HT-29 (cell line): ENCODE data around the gene SLC22A14. TPM values are rescaled to one million over a fixed set of nuclear protein-coding genes. Genes with fewer than 3 reads are reported as not detected.
"Not testable (repeated sequence)": the region's sequence is repeated elsewhere in the genome, so short reads cannot be mapped to it uniquely, and the experiment has no call there.

Experiments used
- DNase-seq: peaks from one replicate; pipeline ENCODE4 v3.0.0-alpha.2; 2015; ENCODE audit warnings: low spot score
- total RNA-seq: library from RNA; depleted of rRNA; stranded (reverse); fragments of >200 nt; shearing (Covaris generic); gene quantifications from 2 replicates; pipeline ENCODE4 v1.2.3, GENCODE V29; 2014

SLC22A14 gene
- total RNA-seq, 1 experiment from 2014 or later: not detected

DNA sequence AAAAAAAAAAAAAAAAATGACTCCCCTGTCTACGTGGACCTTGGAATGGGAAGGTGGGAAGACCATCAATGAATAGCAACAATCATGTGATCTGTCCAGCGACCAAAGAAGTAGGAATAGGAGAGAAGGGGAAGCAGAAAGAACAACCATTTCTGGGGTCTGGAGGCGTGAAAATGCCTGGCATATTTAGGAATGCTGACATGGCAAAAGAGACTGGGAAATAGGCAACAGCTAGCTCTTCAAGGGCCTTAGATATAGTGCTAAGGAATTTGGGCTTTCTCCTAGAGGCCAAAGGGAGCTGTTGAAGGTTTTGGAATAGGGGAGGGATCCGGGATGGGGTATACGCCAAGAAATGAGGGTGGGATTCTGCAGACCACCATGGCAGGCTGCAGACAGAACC, 10.5 kb upstream of the SLC22A14 start:
- DNase-seq: no peak

DNA sequence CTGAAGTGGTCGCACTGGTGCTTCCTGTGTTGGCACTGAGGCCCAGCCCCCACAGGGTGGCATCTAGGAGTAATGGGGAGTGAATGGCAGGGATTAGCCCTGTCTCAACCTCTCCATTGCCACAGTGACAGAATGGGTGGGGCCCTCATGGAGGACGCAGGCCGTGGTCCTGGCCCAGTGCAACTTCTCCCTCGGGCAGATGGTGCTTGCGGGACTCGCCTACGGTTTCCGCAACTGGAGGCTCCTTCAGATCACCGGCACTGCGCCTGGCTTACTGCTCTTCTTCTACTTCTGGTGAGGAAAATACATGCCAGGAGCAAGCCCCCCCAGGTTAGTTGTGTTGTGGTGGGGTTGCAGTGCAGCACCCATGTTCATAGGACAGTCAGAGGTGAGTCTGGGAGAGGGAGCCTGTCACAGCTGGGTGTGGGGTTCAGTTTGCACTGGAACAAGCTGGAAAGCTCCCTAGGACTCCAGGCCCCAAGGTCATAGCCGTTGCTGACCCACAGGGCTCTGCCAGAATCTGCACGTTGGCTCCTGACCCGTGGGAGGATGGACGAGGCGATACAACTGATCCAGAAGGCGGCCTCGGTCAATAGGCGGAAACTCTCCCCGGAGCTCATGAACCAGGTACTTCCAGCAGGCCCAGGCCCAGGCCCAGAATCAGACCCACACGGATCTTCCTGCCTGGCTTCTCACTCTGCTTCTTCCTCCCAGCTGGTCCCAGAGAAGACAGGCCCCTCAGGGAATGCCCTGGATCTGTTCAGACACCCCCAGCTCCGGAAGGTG, 7.0 kb upstream of the SLC22A14 start:
- no peak for DNase-seq

DNA sequence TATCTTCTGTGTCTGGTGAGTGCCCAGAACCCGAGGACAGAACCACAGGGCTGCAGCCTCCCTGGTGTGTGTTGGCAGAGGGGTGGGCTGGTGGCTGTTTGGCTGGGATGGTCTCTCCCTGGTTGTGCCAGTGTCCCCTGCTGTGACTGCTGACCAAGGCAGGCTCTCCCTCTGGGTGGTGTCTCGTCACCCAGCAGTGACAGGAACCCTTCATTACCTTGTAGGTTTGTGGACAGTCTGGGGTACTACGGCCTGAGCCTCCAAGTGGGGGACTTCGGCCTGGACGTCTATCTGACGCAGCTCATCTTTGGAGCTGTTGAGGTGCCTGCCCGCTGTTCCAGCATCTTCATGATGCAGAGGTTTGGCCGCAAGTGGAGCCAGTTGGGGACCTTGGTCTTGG, 6.4 kb upstream of the SLC22A14 start:
- DNase-seq: no peak

DNA sequence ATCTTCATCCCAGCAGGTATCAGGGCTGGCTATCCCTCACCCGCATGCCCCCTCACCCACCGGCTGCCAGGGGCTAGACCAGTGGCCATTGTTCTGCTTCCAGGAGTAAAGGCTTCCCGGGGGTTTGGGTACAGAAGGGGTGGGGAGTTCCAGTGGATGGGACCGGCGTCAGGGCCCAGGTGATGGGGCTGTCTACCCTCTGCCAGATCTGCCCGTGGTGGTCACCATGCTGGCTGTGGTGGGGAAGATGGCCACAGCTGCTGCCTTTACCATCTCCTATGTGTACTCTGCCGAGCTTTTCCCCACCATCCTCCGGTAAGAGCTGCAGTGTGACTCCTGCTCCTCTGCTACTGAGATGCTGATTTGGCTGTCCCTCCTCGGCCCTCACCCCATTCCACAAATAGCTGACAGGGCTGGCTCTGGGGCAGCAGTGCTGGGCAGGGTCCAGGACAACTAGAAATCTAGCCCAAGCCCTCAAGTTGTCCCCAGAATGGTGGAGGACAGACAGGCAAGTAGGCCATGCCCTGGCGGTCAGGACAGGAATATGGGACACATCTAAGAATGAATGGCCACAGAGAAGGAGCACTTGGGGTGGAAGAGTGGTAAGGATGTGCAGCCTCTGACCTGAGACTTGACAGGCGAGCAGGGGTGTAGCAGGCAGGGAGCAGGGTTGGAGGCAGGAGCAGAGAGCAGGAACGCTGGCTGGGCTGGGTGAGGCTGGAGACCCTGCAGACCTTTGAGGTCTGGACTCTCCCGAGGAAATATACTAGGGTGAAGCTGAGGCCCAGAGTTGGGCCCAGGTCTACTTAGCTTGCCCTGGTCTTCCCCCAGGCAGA, 5.8 kb upstream of the SLC22A14 start:
- DNase-seq: no peak

DNA sequence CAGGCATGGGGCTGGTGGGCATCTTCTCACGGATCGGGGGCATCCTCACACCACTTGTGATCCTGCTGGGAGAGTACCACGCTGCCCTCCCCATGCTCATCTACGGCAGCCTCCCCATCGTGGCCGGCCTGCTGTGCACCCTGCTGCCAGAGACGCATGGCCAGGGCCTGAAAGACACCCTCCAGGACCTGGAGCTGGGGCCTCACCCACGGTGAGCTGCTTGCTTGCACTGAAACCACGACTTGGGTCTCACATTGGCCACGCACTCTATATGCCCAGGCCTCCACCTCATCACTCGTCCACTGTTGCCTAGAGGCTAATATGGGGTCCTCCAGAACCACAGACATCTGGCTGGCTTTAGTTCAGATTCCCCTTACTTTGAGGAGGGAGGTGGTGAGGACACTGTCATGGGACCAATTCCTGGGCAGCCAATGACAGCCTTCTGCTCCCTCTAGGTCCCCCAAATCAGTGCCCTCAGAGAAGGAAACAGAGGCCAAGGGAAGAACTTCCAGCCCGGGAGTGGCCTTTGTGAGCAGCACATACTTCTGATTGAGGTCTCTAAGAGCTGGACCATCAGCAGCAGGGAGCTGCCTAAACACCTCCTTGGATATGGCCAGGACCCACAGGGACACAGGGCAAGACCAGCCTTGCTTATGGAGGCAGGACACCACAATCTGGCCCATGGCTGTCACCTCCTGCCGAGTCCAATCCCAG, 5.0 kb upstream of the SLC22A14 start:
- no peak for DNase-seq

DNA sequence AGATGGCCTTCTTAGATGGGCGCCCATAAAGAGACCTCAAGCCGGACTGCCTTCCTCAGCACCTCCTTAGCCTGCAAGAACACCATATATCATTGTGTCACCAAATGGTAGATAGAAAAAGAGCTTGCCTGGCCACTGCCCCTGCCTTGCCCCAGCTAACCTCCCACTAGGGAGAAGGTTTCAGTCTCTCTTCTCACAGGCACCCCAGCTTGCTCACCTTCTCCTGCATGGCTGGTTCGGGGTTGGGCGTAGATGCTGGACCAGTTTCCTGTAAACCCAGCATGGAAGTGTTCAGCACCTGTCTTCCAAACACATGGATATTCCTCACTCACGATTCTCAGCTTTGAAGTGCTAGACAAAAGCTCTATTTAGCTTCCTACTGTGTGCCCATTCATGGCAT, 3.3 kb upstream of the SLC22A14 start:
- DNase-seq: no peak

DNA sequence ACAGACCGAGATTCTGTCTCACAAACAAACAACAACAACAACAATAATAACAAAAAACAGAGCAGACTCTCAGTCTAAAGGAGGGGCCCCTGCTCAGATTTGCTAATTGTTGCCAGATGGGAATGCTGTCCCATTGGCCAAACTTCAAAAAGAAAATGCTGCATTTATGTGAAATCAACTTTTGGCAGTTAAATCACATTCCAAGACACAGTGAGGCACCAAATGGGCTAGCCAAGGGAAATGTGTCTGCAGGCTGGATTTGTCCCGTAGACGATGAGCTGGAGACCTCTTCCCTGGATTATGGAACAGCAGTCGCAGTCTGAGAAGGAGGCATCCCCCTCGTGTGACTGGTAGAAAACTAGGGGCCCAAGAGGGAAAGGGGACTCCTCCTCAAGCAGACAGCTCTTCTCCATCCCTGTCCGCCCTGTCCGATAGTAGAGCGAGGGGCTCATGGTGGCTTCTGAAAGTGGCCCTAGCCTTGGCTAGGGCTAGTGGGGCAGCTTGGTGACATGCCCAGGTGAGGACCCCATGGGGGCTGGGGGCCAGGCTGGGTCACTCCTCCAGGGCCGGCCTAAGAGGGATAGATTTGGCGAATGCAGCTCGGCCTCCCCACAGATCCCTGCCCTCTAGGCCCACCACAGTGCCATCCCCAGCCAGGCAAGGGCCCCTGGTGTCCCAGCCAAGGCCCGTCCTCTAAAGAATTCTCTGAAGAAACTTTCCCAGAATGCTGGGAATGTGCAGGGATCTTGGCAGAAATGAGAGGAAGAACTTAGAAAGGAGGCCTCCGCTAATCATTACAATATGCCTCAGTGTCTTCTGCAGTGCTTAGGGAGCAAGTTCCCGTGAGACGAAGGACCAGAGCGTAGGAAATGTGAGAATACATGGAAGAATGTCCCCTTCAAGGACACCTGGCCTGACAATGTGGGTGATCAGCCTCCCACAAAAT, 2.0 kb downstream of the SLC22A14 start:
- DNase-seq: no peak

DNA sequence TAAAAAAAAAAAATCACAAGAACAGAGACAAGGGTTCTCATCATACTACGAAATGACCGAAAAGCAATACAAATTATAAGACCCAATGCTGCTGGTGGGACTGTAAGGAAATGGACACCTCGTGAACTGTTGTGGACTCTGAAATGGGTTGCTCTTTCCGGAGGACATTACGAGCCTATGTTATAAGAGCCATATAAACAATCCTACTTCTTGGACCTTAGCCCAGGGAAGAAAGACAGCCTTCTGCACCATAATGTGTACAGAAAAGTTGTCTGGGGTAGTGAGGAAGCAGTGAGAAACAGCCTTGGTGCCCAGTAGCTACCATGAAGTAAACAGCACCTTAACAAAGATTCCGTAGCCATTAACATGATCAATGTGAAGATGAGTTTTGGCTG, 2.7 kb downstream of the SLC22A14 start:
- no peak for DNase-seq

DNA sequence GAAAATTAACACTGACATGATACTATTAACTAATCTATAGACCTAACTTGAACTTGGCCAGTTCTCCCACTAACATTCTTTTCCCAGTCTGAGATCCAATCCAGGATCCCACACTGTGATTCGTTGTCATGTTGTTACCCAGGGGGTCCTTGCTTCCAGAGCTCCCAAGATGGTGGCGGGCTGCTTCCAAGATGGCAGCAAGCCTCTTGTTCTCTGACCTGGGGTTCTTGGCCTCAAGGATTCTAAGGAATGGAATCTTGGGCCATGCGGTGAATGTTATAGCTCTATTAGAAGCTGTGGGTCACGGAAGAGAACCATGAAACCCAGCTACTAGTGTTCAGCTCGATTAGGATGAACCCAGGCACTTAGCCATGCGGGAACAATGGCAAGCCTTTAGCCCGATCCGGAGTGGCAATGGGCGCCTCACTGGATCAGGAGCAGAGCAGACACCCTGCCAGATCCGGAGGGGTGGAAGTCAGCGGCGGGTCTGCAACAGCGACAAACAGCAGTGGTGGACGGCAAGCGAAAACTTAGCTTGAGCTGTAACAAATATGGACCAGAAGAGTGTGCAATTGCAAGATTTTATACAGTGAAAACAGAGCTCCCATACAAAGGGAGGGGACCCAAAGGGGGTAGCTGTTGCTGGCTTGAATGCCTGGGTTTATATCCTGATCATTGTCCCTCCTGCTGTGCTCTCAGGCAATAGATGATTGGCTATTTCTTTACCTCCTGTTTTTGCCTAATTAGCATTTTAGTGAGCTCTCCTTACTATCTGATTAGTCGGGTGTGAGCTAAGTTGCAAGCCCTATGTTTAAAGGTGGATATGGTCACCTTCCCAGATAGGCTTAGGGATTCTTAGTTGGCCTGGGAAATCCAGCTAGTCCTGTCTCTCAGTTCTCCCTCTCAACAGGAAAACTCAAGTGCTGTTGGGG, 7.5 kb downstream of the SLC22A14 start:
- not testable (repeated sequence) for DNase-seq

DNA sequence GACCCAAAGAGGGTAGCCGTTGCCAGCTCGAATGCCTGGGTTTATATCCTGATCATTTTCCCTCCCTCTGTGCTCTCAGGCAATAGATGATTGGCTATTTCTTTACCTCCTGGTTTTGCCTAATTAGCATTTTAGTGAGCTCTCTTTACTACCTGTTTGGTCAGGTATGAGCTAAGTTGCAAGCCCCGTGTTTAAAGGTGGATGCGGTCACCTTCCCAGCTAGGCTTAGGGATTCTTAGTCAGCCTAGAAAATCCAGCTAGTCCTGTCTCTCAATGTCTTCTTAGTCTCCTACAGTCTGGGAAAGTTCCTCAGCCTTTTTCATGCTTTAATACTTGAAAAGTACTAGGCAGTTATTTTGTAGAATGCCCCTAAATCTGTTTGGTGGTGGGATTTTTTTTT, 15.0 kb downstream of the SLC22A14 start:
- DNase-seq: not testable (repeated sequence)

DNA sequence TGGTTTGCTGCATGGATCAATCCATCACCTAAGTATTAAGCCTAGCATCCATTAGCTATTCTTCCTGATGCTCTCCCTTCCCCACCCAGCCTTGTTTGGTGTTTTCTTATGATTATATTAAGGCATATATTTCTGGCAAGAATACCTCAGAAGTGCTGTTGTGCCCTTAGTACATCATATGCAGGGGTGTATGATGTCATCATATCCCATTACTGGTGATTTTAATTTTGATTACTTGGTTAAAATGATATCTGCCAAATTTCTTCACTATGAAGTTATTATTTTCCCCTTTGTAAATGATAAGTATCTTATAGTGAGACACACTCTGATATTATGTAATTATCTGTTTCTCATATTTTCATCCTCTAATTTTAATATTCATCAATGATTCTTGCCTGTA, 15.4 kb downstream of the SLC22A14 start:
- DNase-seq: no peak

DNA sequence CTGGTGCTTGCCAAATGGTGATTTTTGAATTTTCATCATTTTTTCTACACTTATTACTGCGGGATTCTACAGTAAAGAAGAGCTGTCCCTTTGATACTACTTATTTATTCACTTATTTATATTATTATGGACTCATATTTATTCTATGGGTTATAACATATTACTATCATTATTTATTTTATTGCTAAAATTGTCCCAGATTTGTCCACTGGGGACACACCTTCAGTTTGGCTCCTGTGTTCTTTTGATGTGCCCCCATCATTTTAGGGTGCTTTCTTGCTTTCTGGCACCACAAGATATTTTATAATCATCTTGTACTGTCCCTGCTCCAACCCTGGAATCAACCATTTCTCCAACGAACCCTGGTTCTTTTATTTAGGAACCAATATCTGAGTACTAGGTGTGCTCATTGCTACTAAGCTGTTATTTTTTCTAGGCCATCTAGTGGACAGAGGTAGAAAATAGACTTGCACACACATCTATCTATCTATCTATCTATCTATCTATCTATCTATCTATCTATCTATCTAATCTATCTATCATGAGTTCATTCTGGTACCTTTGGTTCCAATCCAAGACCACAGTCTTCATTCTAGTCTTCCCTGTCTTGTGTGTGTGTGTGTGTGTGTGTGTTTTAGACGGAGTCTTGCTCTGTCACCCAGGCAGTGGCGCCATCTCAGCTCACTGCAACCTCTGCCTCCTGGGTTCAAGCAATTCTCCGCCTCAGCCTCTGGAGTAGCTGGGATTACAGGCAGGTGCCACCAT, 16.0 kb downstream of the SLC22A14 start:
- peak; percentile 15 for DNase-seq

DNA sequence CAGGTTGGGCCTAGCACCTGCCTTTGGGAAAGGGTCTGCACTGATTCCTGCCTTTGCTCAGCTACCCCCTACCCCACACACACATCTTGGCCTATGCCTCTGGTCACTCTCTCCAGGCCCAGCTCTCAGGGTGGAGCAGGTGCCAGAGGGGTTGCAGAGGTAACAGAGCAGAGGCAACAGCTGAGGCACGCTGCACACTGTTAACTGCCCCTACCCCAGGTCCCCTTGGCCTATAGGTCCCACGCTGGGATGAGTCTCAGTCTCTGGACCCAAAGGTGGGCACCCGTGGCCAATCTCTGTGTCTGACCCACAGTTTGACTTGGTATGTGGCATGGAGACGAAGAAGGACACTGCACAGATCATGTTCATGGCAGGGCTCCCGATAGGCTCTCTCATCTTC, 24.8 kb downstream of the SLC22A14 start:
- no peak for DNase-seq

DNA sequence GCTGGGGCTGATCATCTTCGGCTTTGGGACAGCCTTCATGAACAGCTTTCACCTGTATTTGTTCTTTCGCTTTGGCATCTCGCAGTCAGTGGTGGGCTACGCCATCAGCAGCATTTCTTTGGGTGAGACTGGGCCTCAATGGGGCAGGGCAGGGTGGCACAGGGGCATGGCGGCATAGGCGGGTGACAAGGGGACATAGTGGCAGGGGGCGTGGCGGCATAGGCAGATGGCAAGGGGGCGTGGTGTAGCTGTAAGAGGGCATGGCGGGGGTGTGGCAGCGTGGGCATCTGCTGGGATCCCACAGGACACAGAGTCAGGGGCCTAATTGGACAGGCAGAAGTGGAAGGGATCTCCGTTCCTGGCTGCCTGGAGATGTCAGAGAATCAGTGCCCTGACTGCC, 25.5 kb downstream of the SLC22A14 start:
- no peak for DNase-seq

DNA sequence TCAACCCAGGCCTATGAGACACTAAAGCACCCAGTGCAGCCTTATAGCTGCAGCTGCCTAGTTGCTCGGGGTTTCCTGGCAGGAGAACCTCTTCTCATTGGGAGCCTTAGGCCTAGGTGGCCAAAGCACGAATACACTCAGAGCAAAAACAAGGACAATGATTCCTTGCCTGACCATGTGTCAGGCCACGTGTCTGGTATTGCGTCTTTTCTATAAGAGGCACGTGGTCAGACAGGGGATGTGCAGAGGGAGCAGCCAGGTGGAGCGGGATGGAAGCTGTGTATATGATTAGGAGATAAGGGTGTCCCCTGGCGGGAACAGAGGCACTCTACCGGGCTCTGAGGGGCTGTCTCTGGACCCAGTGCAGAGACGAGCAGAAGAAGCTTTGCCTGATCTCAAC, 26.4 kb downstream of the SLC22A14 start:
- no peak for DNase-seq

DNA sequence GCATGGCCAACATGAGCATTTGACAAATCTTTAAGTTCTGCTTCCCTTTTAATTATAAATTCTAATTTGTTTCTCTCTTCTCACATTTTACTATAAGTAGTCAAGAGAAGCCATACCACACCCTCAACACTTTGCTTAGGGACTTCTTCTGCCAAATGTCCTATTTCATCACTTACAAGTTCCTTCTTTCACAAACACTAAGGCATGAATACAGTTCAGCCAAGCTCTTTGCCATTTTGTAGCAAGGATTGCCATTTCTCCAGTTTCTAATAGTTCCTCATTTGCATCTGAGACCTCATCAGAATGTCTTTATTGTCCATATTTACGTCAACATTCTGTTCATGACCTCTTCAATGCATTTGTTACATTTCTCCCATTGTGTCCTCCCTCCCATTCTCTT, 29.4 kb downstream of the SLC22A14 start:
- DNase-seq: no peak

DNA sequence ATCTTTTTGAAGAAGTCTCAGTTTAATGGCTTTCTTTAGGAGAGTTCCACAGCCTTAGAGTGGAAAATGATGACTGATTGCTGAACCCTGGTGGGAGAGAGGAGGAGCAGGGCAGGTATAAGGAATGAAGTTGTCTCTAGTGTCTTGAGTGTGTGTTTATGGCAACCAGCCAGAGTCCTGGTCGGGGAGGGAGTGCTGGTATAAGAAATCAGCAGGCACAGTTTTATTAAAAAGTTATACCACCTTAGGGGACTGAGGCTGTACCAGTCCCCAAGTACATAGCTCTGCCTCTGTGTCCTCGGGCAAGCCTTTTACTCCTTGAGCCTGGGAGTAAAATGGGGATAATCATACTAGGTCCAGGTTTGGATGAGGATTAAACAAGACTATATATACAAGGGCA, 29.8 kb downstream of the SLC22A14 start:
- DNase-seq: no peak

DNA sequence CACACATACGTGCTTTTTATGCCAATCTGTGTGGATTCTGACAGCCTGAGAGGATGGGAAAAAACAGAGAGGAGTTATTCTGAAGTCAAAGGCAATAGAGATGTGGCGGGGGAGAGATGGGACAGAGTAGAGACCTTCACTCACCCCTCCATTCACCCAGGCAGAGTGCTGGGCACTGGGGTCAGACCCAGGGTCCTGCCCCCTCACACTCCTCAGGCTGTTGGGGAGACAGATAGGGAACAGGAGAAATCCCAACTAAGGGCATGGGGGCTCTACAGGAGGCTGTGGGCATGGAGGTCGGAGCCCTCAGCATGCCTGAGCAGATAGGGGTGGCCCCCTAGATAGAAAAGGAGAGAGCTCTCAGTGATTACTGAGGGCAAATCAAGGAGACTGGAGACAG, 30.3 kb downstream of the SLC22A14 start:
- no peak for DNase-seq

DNA sequence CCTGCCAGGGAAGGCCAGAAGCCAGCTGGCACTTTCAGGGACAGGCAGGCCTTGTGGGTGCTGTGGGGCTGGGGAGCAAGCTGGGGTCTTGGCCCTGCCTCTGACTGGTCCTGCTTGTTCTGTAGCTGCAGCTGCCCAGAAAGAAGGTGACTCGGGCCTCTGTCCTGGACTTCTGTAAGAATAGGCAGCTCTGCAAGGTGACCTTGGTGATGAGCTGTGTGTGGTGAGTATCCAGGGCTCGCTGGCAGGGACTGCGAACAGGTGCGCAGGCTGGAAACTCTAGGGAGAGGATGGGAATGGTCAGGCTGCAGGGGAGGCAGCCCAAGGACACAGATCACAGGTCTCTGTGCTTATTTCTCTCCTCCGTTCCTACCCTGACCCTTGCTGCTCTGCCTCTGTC, 31.2 kb downstream of the SLC22A14 start:
- DNase-seq: no peak
